HL-60 (cell line): Measurements from ENCODE around the gene PACS1.
"Not testable (repeated sequence)": the region's sequence is repeated elsewhere in the genome, so short reads cannot be mapped to it uniquely, and the experiment has no call there.

Experiments used
- DNase-seq, 2 experiments: peaks; one replicate each; pipeline ENCODE4 v3.0.0-alpha.2; 2010 to 2020; ENCODE audit warnings: low read depth in 1 of 2, low spot score in 1 of 2
- H3K27ac ChIP-seq: fragments of 250-450 bp; sonication (Bioruptor Pico); replicated peaks from 2 replicates; pipeline ENCODE4 v1.5.1; 2020; ENCODE audit warnings: mild to moderate bottlenecking, moderate library complexity
- H3K27me3 ChIP-seq: fragments of 250-450 bp; sonication (Bioruptor Pico); 2 replicates; pipeline ENCODE4 v1.5.1; 2021; ENCODE audit warnings: mild to moderate bottlenecking, moderate library complexity; ENCODE audit not compliant: insufficient read depth, poor library complexity, severe bottlenecking
- H3K4me3 ChIP-seq: replicated peaks from 2 replicates; pipeline ENCODE4 v1.5.1; 2011; ENCODE audit warnings: mild to moderate bottlenecking, control low read depth, low read length; ENCODE audit not compliant: insufficient read depth
- GABPA ChIP-seq: IDR thresholded peaks from 2 replicates; pipeline ENCODE4 v1.6.1; 2012; ENCODE audit warnings: low read depth
- POLR2AphosphoS5 ChIP-seq: IDR thresholded peaks from 2 replicates; pipeline ENCODE4 v1.6.1; 2012; ENCODE audit warnings: low read depth
- REST ChIP-seq: IDR thresholded peaks from 2 replicates; pipeline ENCODE4 v1.6.1; 2012; ENCODE audit warnings: low read depth; ENCODE audit not compliant: insufficient replicate concordance
- SPI1 ChIP-seq: IDR thresholded peaks from 2 replicates; pipeline ENCODE4 v1.6.1; 2012; ENCODE audit warnings: low read depth, mild to moderate bottlenecking, borderline replicate concordance
- TF ChIP-seq, protein P1 (sequence below): IDR thresholded peaks from one replicate; pipeline ENCODE4 v1.5.1; 2011; ENCODE audit warnings: low read length, control low read depth, inconsistent platforms; ENCODE audit not compliant: insufficient read depth

PACS1 gene

GRCh38 chr11:66112041-66112491 is 42.0 kb downstream of the PACS1 start:
- TF ChIP-seq, protein P1, sequence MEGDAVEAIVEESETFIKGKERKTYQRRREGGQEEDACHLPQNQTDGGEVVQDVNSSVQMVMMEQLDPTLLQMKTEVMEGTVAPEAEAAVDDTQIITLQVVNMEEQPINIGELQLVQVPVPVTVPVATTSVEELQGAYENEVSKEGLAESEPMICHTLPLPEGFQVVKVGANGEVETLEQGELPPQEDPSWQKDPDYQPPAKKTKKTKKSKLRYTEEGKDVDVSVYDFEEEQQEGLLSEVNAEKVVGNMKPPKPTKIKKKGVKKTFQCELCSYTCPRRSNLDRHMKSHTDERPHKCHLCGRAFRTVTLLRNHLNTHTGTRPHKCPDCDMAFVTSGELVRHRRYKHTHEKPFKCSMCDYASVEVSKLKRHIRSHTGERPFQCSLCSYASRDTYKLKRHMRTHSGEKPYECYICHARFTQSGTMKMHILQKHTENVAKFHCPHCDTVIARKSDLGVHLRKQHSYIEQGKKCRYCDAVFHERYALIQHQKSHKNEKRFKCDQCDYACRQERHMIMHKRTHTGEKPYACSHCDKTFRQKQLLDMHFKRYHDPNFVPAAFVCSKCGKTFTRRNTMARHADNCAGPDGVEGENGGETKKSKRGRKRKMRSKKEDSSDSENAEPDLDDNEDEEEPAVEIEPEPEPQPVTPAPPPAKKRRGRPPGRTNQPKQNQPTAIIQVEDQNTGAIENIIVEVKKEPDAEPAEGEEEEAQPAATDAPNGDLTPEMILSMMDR, result no peak
- TF ChIP-seq POLR2AphosphoS5 (no peak), SPI1 (no peak), GABPA (no peak), REST (no peak)
- DNase-seq, result no peak
- Histone ChIP-seq H3K27ac (no peak overlapping the region), H3K4me3 (no peak overlapping the region), H3K27me3 (no peaks in the 10 kb centered on the region)

- no peak overlapping the region for H3K27ac ChIP-seq
- H3K4me3 ChIP-seq, result no peak overlapping the region
- no peaks in the 10 kb centered on the region for H3K27me3 ChIP-seq
- TF ChIP-seq POLR2AphosphoS5 (no peak), SPI1 (no peak), REST (no peak), GABPA (no peak)
- TF ChIP-seq, protein P1, result no peak
- DNase-seq, result no peak
Measured at GRCh38 chr11:66112601-66113499, 42.8 kb downstream of the PACS1 start.

GRCh38 chr11:66114957-66115356 is 44.9 kb downstream of the PACS1 start:
- H3K4me3 ChIP-seq, H3K27me3 ChIP-seq, DNase-seq, H3K27ac ChIP-seq: not testable (repeated sequence)

- no peak for DNase-seq
- Histone ChIP-seq H3K4me3 (no peak overlapping the region), H3K27ac (no peak overlapping the region), H3K27me3 (no peaks in the 10 kb centered on the region)
- TF ChIP-seq GABPA, result no peak
- TF ChIP-seq, protein P1, result no peak
- TF ChIP-seq REST, result no peak
- no peak for TF ChIP-seq SPI1
- no peak for TF ChIP-seq POLR2AphosphoS5
Measured at GRCh38 chr11:66115638-66116301, 45.7 kb downstream of the PACS1 start.
